HFFc6 (cell line): Measurements from ENCODE around the gene SPATA17. TPM values are rescaled to one million over a fixed set of nuclear protein-coding genes. Genes with fewer than 3 reads are reported as not detected.

Experiments used
- DNase-seq: peaks from one replicate; pipeline ENCODE4 v3.0.0-alpha.2; 2018
- H3K27ac Mint-ChIP-seq: 2 replicates; pipeline ENCODE4 v1.8.0; 2020; ENCODE audit warnings: mild to moderate bottlenecking, mixed read lengths
- H3K27me3 Mint-ChIP-seq: 2 replicates; pipeline ENCODE4 v1.8.0; 2021; ENCODE audit warnings: mild to moderate bottlenecking, moderate library complexity, mixed read lengths; ENCODE audit not compliant: insufficient read depth
- H3K36me3 Mint-ChIP-seq: 2 replicates; pipeline ENCODE4 v1.8.0; 2021; ENCODE audit warnings: low read depth, mixed read lengths
- H3K4me1 Mint-ChIP-seq: 2 replicates; pipeline ENCODE4 v1.8.0; 2020; ENCODE audit warnings: low read depth, mixed read lengths
- H3K4me3 Mint-ChIP-seq: 2 replicates; pipeline ENCODE4 v1.8.0; 2020; ENCODE audit warnings: mild to moderate bottlenecking, moderate library complexity, mixed read lengths
- H3K9me3 Mint-ChIP-seq: 2 replicates; pipeline ENCODE4 v1.8.0; 2020; ENCODE audit warnings: mild to moderate bottlenecking, mixed read lengths
- total RNA-seq, 6 experiments: library from RNA; stranded (reverse); fragmentation: NEBNext Ultra II Directional; extraction: Animal tissue kit (Norgen Biotek cat#: 25700); gene quantifications; 2 replicates in 1 of 6; 3 replicates in 5 of 6; pipeline ENCODE4 v1.2.3, GENCODE V29; 2021
- TF ChIP-seq, protein P1 (sequence below): fragments of 200-600 bp; sonication (generic); IDR thresholded peaks from 2 replicates; pipeline ENCODE4 v1.5.0; 2021; ENCODE audit warnings: antibody characterized with exemption, mild to moderate bottlenecking

The SPATA17 gene
- total RNA-seq, 6 experiments from 2014 or later: 0.18 to 0.71 (median 0.37) TPM; not detected in 1

GRCh38 chr1:217715681-217716080 lies 84.5 kb downstream of the SPATA17 start:
- TF ChIP-seq, protein P1, sequence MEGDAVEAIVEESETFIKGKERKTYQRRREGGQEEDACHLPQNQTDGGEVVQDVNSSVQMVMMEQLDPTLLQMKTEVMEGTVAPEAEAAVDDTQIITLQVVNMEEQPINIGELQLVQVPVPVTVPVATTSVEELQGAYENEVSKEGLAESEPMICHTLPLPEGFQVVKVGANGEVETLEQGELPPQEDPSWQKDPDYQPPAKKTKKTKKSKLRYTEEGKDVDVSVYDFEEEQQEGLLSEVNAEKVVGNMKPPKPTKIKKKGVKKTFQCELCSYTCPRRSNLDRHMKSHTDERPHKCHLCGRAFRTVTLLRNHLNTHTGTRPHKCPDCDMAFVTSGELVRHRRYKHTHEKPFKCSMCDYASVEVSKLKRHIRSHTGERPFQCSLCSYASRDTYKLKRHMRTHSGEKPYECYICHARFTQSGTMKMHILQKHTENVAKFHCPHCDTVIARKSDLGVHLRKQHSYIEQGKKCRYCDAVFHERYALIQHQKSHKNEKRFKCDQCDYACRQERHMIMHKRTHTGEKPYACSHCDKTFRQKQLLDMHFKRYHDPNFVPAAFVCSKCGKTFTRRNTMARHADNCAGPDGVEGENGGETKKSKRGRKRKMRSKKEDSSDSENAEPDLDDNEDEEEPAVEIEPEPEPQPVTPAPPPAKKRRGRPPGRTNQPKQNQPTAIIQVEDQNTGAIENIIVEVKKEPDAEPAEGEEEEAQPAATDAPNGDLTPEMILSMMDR: no peak
- H3K4me3 Mint-ChIP-seq: no peak overlapping the region

GRCh38 chr1:217717959-217718358 lies 86.8 kb downstream of the SPATA17 start:
- no peak overlapping the region for H3K4me3 Mint-ChIP-seq
- no peaks in the 10 kb centered on the region for H3K4me1 Mint-ChIP-seq
- no peak for DNase-seq
- no peaks in the 10 kb centered on the region for H3K36me3 Mint-ChIP-seq
- peaks cover 14% of the 10 kb centered on the region for H3K9me3 Mint-ChIP-seq
- H3K27ac Mint-ChIP-seq: no peak overlapping the region
- TF ChIP-seq, protein P1: no peak
- no peaks in the 10 kb centered on the region for H3K27me3 Mint-ChIP-seq

More at GRCh38 chr1:217715681-217716080, 84.5 kb downstream of the SPATA17 start:
- Mint-ChIP-seq H3K27ac (no peak overlapping the region), H3K4me1 (no peaks in the 10 kb centered on the region), H3K27me3 (no peaks in the 10 kb centered on the region), H3K36me3 (no peaks in the 10 kb centered on the region), H3K9me3 (peaks cover 14% of the 10 kb centered on the region)
- DNase-seq: no peak

DNA sequence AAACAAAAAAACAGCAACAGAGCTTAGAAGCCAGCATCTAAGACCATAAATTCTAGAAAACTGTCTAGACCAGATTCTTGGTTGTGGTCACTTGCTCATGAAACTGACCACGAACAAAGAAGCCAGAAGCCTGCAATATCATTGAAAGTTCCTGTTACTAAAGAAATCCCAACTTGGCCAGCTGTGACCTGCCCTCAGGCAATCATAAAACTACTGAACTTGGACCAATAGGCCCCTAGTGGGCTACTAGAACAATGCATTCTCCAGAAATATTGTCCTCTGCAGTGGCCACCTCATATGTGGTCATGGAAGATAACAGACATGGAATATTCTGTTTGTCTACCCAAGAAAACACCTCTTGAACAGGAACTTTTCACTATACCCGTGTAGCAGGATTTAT lies 87.7 kb downstream of the SPATA17 start:
- TF ChIP-seq, protein P1: no peak; the same call in 1 of the 2 replicates
- DNase-seq: no peak
- H3K36me3 Mint-ChIP-seq: no peaks in the 10 kb centered on the region
- H3K27ac Mint-ChIP-seq: no peak overlapping the region
- no peak overlapping the region for H3K4me3 Mint-ChIP-seq
- no peaks in the 10 kb centered on the region for H3K27me3 Mint-ChIP-seq
- no peaks in the 10 kb centered on the region for H3K4me1 Mint-ChIP-seq
- H3K9me3 Mint-ChIP-seq: peaks cover 11% of the 10 kb centered on the region

- no peak for DNase-seq
- H3K27me3 Mint-ChIP-seq: no peaks in the 10 kb centered on the region
- TF ChIP-seq, protein P1: no peak
- H3K4me3 Mint-ChIP-seq: no peak overlapping the region
- peaks cover 9% of the 10 kb centered on the region for H3K9me3 Mint-ChIP-seq
- no peaks in the 10 kb centered on the region for H3K36me3 Mint-ChIP-seq
- H3K27ac Mint-ChIP-seq: no peak overlapping the region
- H3K4me1 Mint-ChIP-seq: no peaks in the 10 kb centered on the region
These were observed 90.5 kb downstream of the SPATA17 start for GRCh38 chr1:217721692-217722091.

- H3K4me1 Mint-ChIP-seq: no peaks in the 10 kb centered on the region
- no peaks in the 10 kb centered on the region for H3K36me3 Mint-ChIP-seq
- TF ChIP-seq, protein P1: no peak
- H3K27ac Mint-ChIP-seq: no peak overlapping the region
- no peak overlapping the region for H3K4me3 Mint-ChIP-seq
- H3K9me3 Mint-ChIP-seq: no peaks in the 10 kb centered on the region
- DNase-seq: no peak
- H3K27me3 Mint-ChIP-seq: no peaks in the 10 kb centered on the region
These were observed 103.8 kb downstream of the SPATA17 start for GRCh38 chr1:217734973-217735372.
